GM12878 (cell line): ENCODE results near the gene SEMA5B.

Experiments used
- CTCF ChIP-seq, 3 experiments: IDR thresholded peaks in 2 of 3; conservative IDR thresholded peaks in 1 of 3; 2 replicates each; pipeline ENCODE4 v1.5.1; 2011; ENCODE audit warnings: low read depth in 3 of 3, low read length in 3 of 3, mild to moderate bottlenecking in 3 of 3, control low read depth in 2 of 3, moderate library complexity in 2 of 3, inconsistent platforms in 1 of 3, mixed read lengths in 1 of 3; ENCODE audit not compliant: control insufficient read depth in 2 of 3, insufficient read depth in 1 of 3; ENCODE audit errors: extremely low read depth in 1 of 3
- ZNF24 ChIP-seq: fragments of 450-650 bp; IDR thresholded peaks from 2 replicates; pipeline ENCODE4 v1.6.1; 2017; ENCODE audit warnings: antibody characterized with exemption, mild to moderate bottlenecking

DNA sequence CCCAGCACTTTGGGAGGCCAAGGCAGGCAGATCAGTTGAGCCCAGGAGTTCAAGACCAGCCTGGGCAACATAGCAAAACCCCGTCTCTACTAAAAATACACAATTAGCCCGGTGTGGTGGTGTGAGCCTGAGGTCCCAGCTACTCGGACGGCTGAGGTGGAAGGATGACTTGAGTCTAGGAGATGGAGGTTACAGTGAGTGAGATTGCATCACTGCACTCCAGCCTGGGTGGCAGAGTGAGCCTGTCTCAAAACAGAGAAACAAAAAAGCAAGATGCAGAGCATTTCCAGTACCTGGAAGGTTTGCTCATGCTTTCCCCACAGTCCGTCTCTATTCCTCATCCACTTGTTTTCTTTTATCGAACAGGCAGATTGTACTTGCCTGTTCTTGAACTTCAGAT, 35.5 kb upstream of the SEMA5B start:
- TF ChIP-seq CTCF (IDR thresholded peaks at IDR 0.05 in 2 of 3, conservative IDR thresholded peaks at IDR 0.05 in 1 of 3; ENCODE audit: control insufficient read depth in 2 of 3, extremely low read depth in 1 of 3, insufficient read depth in 1 of 3, low read depth in 3 of 3, low read length in 3 of 3) (no peak), ZNF24 (no peak)
